ENCODE measurements around the gene BATF3. TPM values are rescaled to one million over a fixed set of nuclear protein-coding genes. Genes with fewer than 3 reads are reported as not detected.

Gene BATF3
- total RNA-seq, 1 donor from 2014 or later, result 7.9 TPM

GRCh38 chr1:212722270-212722957, 22.8 kb upstream of the BATF3 start:
- no peaks in the 10 kb centered on the region for H3K36me3 ChIP-seq
- no peaks in the 10 kb centered on the region for H3K9me3 ChIP-seq
- H3K4me3 ChIP-seq, result no peak overlapping the region
- intact Hi-C loops (cut with DNase I), result no loop called here
- H3K4me1 ChIP-seq, result peaks cover 7% of the 10 kb centered on the region
- no peak for DNase-seq (ENCODE audit: extremely low spot score in 2 of 2)
- TF ChIP-seq CTCF (IDR thresholded peaks at IDR 0.05) (no peak), POLR2AphosphoS5 (IDR thresholded peaks at IDR 0.05; ENCODE audit: insufficient read depth in 1 of 2, low read depth in 1 of 2) (no peak), POLR2A (IDR thresholded peaks at IDR 0.05) (no peak)
- no peak overlapping the region for H3K27ac ChIP-seq
- no peaks in the 10 kb centered on the region for H3K27me3 ChIP-seq

GRCh38 chr1:212721388-212722247, 22.0 kb upstream of the BATF3 start:
- H3K4me1 ChIP-seq, result peaks cover 7% of the 10 kb centered on the region
- intact Hi-C loops (cut with DNase I), result no loop called here
- H3K36me3 ChIP-seq, result no peaks in the 10 kb centered on the region
- no peak overlapping the region for H3K27ac ChIP-seq
- no peaks in the 10 kb centered on the region for H3K27me3 ChIP-seq
- DNase-seq (ENCODE audit: extremely low spot score in 2 of 2), result no peak
- TF ChIP-seq POLR2A (IDR thresholded peaks at IDR 0.05) (no peak), CTCF (IDR thresholded peaks at IDR 0.05) (no peak), POLR2AphosphoS5 (IDR thresholded peaks at IDR 0.05; ENCODE audit: insufficient read depth in 1 of 2, low read depth in 1 of 2) (no peak)
- H3K4me3 ChIP-seq, result no peak overlapping the region
- no peaks in the 10 kb centered on the region for H3K9me3 ChIP-seq

GRCh38 chr1:212719633-212720032, 20.0 kb upstream of the BATF3 start:
- no peaks in the 10 kb centered on the region for H3K9me3 ChIP-seq
- no peaks in the 10 kb centered on the region for H3K27me3 ChIP-seq
- DNase-seq (ENCODE audit: extremely low spot score in 2 of 2), result no peak
- H3K36me3 ChIP-seq, result no peaks in the 10 kb centered on the region
- H3K4me3 ChIP-seq, result no peak overlapping the region
- intact Hi-C loops (cut with DNase I), result no loop called here
- H3K27ac ChIP-seq, result no peak overlapping the region
- TF ChIP-seq CTCF (IDR thresholded peaks at IDR 0.05), result no peak
- no peak for TF ChIP-seq POLR2A (IDR thresholded peaks at IDR 0.05)
- no peak for TF ChIP-seq POLR2AphosphoS5 (IDR thresholded peaks at IDR 0.05; ENCODE audit: insufficient read depth in 1 of 2, low read depth in 1 of 2)
- peaks cover 7% of the 10 kb centered on the region for H3K4me1 ChIP-seq

- no peaks in the 10 kb centered on the region for H3K36me3 ChIP-seq
- no peak overlapping the region for H3K27ac ChIP-seq
- H3K4me3 ChIP-seq, result no peak overlapping the region
- H3K4me1 ChIP-seq, result peaks cover 7% of the 10 kb centered on the region
- intact Hi-C loops (cut with DNase I), result no loop called here
- TF ChIP-seq CTCF (IDR thresholded peaks at IDR 0.05), result no peak
- no peak for TF ChIP-seq POLR2A (IDR thresholded peaks at IDR 0.05)
- no peak for TF ChIP-seq POLR2AphosphoS5 (IDR thresholded peaks at IDR 0.05; ENCODE audit: insufficient read depth in 1 of 2, low read depth in 1 of 2)
- no peaks in the 10 kb centered on the region for H3K9me3 ChIP-seq
- no peaks in the 10 kb centered on the region for H3K27me3 ChIP-seq
- DNase-seq (ENCODE audit: extremely low spot score in 2 of 2), result no peak
These were observed 18.9 kb upstream of the BATF3 start for GRCh38 chr1:212718499-212718898.

- Histone ChIP-seq H3K4me1 (no peaks in the 10 kb centered on the region), H3K27ac (no peak overlapping the region), H3K36me3 (no peaks in the 10 kb centered on the region), H3K27me3 (no peaks in the 10 kb centered on the region), H3K4me3 (no peak overlapping the region), H3K9me3 (no peaks in the 10 kb centered on the region)
- no peak for TF ChIP-seq CTCF (IDR thresholded peaks at IDR 0.05)
- no peak for TF ChIP-seq POLR2A (IDR thresholded peaks at IDR 0.05)
- intact Hi-C loops (cut with DNase I), result no loop called here
- no peak for DNase-seq (ENCODE audit: extremely low spot score in 2 of 2)
These were observed 16.5 kb upstream of the BATF3 start for GRCh38 chr1:212716161-212716560.

Measured in vagina (tissue), 2 donors.